GM18951 (cell line): Measurements from ENCODE around the gene CCDC33.
A peak's percentile ranks its signal among the peaks of the same experiment; 100 is the strongest.

Source experiments
- POLR2A ChIP-seq: IDR thresholded peaks from 4 replicates; pipeline ENCODE4 v1.6.1; 2011; ENCODE audit warnings: mild to moderate bottlenecking; ENCODE audit not compliant: insufficient read length, insufficient read depth; ENCODE audit errors: extremely low read depth
- in situ Hi-C: fragments of 300-500 bp; cut with MboI; formaldehyde crosslinking; loops from one replicate; pipeline ENCODE4 v1.12.0; 2022; ENCODE audit warnings: low sequenced_read_pairs, mixed read lengths, inconsistent platforms; ENCODE audit not compliant: unreplicated experiment

Gene CCDC33

GRCh38 chr15:74362482-74362881 is 126.4 kb downstream of the CCDC33 start:
- no peak for TF ChIP-seq POLR2A
- in situ Hi-C loops = no loop called here

GRCh38 chr15:74364936-74365597 is 128.9 kb downstream of the CCDC33 start:
- in situ Hi-C loops = no loop called here

GRCh38 chr15:74365598-74366445 is 129.7 kb downstream of the CCDC33 start:
- in situ Hi-C loops = no loop called here

More at GRCh38 chr15:74364936-74365597, 128.9 kb downstream of the CCDC33 start:
- TF ChIP-seq POLR2A = no peak

GRCh38 chr15:74367296-74367854 is 131.2 kb downstream of the CCDC33 start, which contains the start of gene CYP11A1:
Gene CYP11A1, minus strand, starts transcription at chr15:74367646. Its CDS starts 61 bp downstream, at chr15:74367585.
- in situ Hi-C loops = no loop called here
- TF ChIP-seq POLR2A = no peak

More at GRCh38 chr15:74365598-74366445, 129.7 kb downstream of the CCDC33 start:
- TF ChIP-seq POLR2A = no peak

GRCh38 chr15:74368121-74368520 is 132.0 kb downstream of the CCDC33 start:
- in situ Hi-C loops = no loop called here
- no peak for TF ChIP-seq POLR2A

- TF ChIP-seq POLR2A = no peak
- in situ Hi-C loops = no loop called here
Observed at GRCh38 chr15:74369084-74369745, 133.1 kb downstream of the CCDC33 start.

- in situ Hi-C loops = loop anchor here (10.0 kb wide), 2 partner anchors 255 to 395 kb away; no protein-coding TSS in a partner anchor
- no peak for TF ChIP-seq POLR2A
Observed at GRCh38 chr15:74369756-74370155, 133.6 kb downstream of the CCDC33 start.

- TF ChIP-seq POLR2A = no peak
- in situ Hi-C loops = loop anchor here (10.0 kb wide), 2 partner anchors 254 to 394 kb away; no protein-coding TSS in a partner anchor
Observed at GRCh38 chr15:74370471-74370870, 134.3 kb downstream of the CCDC33 start.

GRCh38 chr15:74373056-74373650 is 137.0 kb downstream of the CCDC33 start:
- no peak for TF ChIP-seq POLR2A
- in situ Hi-C loops = loop anchor here (10.0 kb wide), 2 partner anchors 252 to 392 kb away; no protein-coding TSS in a partner anchor

GRCh38 chr15:74373731-74374647 is 137.9 kb downstream of the CCDC33 start:
- TF ChIP-seq POLR2A = peak; percentile 57
- in situ Hi-C loops = loop anchor here (10.0 kb wide), 2 partner anchors 251 to 391 kb away; no protein-coding TSS in a partner anchor

GRCh38 chr15:74374648-74375302 is 138.6 kb downstream of the CCDC33 start:
- no peak for TF ChIP-seq POLR2A
- in situ Hi-C loops = loop anchor here (10.0 kb wide), 2 partner anchors 250 to 390 kb away; no protein-coding TSS in a partner anchor
